GM12874 (cell line): Measurements from ENCODE around the gene NR3C2.

Experiments used
- CTCF ChIP-seq: IDR thresholded peaks from 2 replicates; pipeline ENCODE4 v1.5.1; 2011; ENCODE audit warnings: low read depth, mild to moderate bottlenecking, control low read depth, low read length, moderate library complexity; ENCODE audit not compliant: insufficient read depth

Gene NR3C2

GRCh38 chr4:148452970-148453369 is 10.8 kb upstream of the NR3C2 start:
- TF ChIP-seq CTCF: no peak

DNA sequence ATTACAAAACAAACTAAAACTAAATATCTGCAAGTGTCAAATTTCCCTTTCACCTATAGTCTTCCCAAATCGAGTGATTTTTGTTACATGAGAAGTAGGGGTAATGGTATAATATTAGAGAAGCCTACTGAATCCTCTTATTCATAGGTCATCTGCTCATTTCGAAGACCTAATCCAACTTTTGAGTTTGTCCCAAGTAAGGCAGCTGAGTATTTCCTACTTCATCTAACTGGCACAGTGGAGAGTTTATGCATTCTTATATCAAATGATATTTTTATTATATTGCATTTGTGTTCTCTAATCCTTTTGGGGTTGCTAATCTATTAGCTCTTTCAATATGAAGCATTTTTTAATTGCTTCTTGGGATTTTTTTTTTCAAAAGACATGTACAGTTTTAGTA is 7.7 kb upstream of the NR3C2 start:
- TF ChIP-seq CTCF: no peak

DNA sequence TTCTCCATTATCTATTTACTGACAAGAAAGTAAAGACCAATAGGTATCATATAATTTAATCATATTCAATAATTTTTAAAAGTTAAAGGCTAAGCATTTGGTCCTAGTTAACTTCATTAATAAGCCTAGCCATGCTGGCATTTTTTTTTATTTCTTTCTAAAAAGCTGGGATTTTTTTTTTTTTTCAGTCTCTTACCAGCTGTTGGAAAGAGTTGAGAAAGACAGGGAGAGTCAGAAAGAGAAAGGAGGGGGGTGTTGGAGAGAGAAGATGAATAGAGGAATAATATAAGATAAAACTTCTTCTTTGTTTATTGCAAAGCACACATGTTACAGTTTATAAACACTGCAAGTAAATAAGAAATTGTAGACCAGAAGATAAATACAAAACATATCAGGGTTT is 5.9 kb upstream of the NR3C2 start:
- TF ChIP-seq CTCF: no peak

- no peak for TF ChIP-seq CTCF
Observed at GRCh38 chr4:148447681-148448080, 5.5 kb upstream of the NR3C2 start.

GRCh38 chr4:148445860-148446330 is 3.7 kb upstream of the NR3C2 start:
- no peak for TF ChIP-seq CTCF

GRCh38 chr4:148445071-148445859 is 3.1 kb upstream of the NR3C2 start:
- no peak for TF ChIP-seq CTCF

DNA sequence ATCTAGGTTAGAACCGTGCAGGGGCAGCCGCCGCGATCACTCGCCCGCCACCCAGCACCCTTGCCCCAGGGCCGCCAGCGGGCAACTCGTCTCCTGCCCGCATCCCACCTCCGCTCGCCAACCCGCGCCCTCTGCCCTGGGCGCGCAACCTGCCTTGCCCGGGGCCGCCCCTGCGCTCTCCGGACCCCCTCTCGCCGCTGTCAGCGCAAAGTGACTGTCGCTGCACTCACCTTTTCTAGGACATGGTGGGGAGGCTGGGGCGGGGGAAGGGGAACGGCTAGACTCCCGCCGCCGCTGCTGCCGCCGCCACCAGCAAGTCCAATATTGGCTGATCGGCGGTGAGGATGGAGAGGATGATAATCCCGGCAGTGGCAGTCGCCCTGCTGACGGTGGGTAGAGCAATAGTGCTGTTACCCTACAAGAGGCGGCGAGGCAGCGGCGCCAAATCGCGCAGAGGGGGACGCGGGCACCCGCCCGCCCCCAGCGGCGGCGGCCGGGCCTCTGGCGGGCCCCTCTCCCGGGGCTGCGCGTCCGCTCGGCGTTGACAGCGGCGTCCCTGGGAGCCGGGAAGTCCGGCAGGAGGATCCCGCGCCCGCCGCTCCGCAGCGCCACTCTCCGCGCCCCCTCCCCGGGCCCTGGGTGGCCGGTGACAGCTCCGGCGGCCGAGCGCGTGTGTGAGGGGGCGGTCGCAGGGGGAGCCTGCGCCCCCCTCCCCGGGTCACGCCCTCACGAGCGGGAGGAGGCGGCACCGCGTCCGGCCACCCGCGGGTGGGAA is 2.3 kb upstream of the NR3C2 start:
- TF ChIP-seq CTCF: no peak
